Stimulated activated CD8-positive, alpha-beta memory T cell treated with anti-CD3 and anti-CD28 coated beads, Interleukin-12 subunit alpha, Interleukin-12 subunit beta, amount 100 ng/mL, for 4 hours (primary cell): ENCODE results near the gene SIN3B.
"Not testable (repeated sequence)": the region's sequence is repeated elsewhere in the genome, so short reads cannot be mapped to it uniquely, and the experiment has no call there.

ENCODE experiments used
- DNase-seq: peaks from one replicate; pipeline ENCODE4 v3.0.0-alpha.2; 2020; ENCODE audit warnings: low read depth

The SIN3B gene

DNA sequence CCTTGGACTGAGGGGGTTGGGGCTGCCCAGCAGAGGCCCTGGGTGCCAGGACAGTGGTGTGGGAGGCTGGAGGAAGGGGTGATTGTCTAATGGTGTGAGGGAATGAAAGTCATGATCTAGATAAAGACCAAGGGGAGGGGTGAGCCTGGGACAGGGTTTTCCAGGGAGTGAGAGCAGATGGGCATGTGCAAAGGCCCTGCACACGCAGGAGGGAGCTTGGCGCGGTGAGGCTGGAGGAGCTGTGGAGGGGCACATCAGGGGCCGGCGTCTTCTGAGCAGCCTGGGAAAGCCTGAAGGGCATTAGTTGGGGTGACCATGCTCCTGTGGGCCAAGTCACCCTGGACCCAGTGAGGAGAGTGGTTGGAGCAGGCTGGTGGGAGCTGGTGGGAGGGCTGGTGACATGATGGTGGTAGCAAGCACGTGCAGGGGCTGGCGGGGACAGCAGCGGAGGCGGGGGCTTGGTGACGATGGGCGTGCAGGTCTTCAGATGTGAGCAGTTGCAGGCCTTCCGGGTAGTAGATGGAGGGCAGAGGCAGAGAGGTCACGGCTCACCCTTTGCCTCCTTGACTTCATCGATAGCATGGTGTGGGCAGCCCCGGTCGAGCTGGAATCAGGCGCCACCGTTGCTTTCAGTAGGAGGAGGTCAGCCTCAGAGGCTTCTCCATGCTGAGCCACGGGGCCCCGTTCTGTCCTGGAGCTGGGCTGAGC lies 39.4 kb downstream of the SIN3B start:
- no peak for DNase-seq

DNA sequence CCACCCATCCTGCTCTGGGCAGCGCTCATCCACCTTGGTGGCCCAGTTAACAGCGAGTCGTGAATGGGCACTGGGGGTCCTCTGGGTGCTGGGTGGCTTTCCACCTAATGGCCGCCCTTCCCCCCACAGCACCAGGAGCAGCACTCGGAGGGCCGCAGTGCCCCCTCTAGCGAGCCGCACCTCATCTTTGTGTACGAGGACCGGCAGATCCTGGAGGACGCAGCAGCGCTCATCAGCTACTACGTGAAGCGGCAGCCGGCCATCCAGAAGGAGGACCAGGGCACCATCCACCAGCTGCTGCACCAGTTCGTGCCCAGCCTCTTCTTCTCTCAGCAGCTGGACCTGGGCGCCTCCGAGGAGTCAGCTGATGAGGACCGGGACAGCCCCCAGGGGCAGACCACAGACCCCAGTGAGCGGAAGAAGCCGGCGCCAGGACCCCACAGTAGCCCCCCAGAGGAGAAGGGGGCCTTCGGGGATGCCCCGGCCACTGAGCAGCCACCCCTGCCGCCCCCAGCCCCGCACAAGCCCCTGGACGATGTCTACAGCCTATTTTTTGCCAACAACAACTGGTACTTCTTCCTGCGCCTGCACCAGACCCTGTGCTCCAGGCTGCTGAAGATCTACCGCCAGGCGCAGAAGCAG lies 40.3 kb downstream of the SIN3B start:
- DNase-seq: no peak

DNA sequence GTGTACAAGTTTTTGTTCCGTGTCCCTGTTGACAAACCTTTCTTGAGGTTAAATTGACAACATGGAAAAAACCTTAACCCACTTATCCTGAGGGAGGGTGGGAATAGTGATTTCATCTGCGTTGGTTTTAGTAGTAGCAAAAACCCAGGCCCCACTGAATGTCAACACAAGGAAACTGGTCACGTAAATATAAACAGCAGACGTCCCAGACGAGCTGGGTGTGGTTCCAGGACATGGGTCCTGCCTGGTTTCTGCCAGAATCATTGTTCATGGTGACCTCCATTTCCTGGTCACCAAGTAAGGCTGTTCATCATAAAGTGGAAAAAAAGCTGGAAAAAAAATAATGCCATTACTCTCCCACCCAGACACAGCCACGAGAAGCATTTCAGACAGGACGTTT lies 42.7 kb downstream of the SIN3B start:
- DNase-seq: no peak

DNA sequence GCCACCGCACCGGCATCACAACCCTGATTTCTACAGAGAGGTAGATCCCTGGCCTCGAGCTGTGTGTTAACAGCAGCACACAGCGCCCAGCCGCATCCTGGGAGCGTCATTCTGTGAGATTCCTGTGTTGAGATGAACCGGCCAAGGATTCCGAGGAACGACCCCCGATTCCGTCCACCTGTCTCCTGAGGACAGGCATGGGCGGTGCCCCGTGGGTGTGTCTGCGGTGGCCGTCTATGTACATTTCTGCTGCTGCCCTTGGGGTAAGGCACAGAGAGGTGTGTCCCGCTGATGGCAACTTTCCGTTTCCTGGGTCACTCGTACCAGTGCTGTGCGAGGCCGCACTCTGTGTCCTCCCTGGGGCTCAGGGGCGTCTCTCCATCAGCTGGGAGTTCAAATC lies 43.5 kb downstream of the SIN3B start:
- DNase-seq: no peak

DNA sequence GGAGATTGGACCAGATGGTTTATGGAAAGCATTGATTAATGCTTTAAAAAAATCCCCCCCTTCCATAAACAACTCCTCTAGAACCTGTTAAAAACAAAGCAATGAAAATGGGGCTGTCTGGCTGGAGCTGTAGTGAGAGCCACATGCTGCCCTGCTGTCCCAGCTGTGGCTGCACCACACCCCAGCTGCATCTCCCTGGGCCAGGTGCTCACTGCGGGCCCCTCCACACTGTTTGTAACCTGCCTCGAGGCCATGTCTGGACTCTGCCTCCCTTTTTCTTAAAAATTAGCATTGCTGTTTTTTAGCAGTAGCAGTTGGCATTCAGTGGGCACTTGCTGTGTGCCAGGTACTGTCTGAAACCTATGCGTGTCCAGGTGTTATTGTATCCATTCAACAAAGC lies 44.4 kb downstream of the SIN3B start:
- DNase-seq: no peak

DNA sequence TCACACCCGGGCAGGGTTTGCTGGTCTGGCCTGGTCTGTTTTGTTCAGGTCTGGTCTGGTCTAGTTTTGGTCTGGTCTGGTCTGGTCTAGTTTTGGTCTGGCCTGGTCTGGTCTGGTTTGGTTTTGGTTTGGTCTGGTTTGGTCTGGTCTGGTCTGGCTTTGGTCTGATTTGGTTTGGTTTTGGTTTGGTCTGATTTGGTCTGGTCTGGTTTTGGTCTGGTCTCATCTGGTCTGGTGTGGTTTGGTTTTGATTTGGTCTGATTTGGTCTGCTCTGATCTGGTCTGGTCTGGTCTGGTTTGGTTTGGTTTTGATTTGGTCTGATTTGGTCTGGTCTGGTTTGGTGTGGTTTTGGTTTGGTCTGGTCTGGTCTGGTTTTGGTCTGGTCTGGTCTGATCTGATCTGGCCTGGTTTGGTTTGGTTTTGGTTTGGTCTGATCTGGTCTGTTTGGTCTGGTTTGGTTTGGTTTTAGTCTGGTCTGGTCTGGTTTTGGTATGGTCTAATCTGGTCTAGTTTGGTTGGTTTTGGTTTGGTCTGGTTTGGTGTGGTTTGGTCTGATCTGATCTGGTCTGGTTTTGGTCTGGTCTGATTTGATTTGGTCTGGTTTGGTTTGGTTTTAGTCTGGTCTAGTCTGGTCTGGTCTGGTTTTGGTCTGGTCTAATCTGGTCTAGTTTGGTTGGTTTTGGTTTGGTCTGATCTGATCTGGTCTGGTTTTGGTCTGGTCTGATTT lies 45.2 kb downstream of the SIN3B start:
- DNase-seq: no peak

DNA sequence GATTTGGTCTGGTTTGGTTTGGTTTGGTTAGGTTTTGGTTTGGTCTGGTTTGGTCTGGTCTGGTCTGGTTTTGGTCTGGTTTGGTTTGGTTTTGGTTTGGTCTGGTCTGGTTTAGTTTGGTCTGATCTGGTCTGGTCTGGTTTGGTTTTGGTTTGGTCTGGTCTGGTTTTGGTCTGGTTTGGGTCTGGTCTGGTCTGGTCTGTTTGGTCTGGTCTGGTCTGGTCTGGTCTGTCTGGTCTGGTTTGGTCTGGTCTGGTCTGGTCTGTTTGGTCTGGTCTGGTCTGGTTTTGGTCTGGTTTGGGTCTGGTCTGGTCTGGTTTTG lies 45.7 kb downstream of the SIN3B start:
- not testable (repeated sequence) for DNase-seq

DNA sequence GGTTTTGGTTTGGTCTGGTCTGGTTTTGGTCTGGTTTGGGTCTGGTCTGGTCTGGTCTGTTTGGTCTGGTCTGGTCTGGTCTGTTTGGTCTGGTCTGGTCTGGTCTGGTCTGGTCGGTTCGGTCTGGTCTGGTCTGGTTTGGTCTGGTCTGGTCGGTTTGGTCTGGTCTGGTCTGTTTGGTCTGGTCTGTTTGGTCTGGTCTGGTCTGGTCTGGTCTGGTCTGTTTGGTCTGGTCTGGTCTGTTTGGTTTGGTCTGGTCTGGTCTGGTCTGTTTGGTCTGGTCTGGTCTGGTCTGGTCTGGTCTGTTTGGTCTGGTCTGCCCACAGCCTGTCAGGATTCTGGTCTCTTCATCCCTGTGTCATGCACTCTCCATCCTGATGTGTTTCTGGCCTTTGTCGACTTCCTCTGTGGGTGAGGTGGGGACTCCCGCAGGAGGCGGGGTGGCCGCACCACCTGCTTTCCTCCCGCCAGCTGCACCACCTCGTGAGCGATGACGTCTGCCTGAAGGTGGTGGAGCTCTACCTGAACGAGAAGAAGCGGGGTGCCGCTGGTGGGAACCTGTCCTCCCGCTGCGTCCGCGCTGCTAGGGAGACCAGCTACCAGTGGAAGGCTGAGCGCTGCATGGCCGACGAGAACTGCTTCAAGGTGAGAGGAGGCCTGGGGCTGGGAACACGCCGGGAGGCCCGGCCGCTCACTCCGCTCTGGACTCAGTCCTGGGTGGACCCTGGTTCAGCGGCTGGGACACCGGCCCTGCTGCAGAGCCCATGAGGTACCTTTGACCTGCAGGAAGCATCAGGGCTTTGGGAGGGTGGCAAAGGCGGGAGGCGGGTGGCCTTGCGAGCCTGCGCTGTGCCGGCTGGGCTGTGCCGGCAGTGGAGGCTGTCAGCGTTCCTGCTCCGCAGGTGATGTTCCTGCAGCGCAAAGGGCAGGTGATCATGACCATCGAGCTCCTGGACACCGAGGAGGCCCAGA lies 46.7 kb downstream of the SIN3B start:
- no peak for DNase-seq

DNA sequence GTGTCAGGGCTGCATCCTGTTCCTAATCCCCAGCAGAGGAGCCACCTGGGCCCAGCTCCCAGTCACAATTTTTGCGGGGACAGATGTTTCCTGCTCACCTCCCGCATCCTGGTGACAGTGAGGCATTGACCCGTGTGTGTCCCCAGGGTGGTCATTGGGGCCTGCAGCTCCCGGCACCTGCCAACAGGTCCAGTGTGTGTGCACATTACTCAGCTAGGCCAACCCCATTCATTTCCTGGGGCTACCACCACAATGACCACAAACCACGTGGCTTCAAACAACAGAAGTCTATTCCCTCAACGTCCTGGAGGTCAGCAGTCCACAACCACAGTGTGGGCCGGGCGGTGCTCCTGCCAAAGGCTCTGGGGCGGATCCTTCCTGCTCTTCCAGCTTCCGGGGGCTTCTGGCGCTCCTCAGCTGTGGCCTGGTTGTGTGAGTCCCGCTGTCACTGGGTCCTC lies 47.7 kb downstream of the SIN3B start:
- no peak for DNase-seq

DNA sequence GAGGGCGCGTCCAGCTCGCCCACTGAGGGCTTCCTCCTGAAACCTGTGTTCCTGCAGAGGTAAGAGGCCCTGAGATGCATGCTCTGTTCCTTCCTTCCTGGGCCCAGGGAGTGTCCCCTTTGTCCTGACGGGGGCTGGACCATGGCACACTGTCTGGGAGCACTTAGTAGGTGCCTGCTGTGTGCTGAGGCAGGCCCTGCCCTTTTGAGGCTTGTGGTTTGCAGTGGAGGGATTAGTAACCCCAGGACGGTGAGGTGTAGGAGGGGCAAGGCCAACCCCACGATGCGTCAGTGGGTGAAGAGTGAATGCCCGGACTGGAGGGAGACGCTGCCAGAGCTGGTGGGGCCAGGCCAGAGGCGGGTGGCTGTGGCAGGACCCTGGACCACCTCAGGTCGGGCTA lies 48.4 kb downstream of the SIN3B start:
- DNase-seq: no peak

DNA sequence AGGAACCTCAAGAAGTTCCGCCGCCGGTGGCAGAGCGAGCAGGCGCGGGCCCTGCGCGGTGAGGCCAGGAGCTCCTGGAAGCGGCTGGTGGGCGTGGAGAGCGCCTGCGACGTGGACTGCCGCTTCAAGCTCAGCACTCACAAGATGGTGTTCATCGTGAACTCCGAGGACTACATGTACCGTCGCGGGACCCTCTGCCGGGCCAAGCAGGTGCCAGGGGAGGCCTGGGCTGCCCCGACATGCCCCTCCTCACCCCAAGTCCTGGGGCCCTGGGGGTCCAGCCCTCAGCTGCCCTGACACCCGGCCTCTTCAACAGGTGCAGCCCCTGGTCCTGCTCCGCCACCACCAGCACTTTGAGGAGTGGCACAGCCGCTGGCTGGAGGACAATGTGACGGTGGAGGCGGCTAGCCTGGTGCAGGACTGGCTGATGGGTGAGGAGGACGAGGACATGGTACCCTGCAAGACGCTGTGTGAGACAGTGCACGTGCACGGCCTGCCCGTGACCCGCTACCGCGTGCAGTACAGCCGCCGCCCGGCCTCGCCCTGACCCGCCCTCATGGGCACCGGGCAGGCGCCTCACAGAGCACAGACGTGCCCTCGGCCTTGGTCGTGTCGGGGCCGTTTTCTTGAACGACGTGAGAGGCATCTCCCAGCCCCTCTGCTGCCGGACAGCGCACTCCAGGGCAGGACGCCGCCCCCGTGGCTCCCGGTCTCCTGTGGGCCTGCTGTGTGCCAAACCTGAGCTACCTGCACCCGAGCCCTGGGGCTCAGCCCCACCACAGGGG lies 49.2 kb downstream of the SIN3B start:
- no peak for DNase-seq

DNA sequence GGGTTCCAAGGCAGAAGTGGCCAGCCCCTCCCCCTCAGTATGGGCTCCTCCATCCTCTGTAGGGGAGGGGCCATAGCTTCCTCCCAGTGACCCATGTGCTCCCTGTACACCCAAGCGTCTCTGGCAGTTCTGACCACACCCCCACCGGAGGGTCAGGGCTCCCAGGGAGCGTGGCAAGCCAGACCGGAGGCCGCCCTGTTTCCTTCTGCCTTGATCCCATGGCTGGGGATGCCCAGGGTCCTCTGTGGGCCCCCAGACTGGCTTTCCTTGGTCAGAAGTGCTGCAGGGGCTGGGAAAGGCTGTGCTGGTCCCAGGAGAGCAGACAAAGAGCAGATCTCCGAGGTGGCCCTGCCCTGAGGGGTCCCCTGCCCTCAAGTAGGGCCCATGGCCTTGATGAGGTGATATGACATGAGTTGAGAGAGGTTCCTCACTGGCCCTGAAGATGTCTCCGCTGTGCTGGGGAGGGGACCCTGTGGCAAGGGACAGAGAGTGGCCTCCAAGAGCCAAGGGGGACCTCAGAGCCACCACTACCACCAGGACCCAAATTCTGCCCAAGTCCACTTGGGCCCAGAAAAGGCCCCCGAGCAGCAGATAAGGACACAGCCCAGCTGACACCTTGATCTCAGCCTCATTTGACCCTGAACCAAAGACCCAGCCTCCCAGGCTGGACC lies 51.8 kb downstream of the SIN3B start:
- DNase-seq: no peak

DNA sequence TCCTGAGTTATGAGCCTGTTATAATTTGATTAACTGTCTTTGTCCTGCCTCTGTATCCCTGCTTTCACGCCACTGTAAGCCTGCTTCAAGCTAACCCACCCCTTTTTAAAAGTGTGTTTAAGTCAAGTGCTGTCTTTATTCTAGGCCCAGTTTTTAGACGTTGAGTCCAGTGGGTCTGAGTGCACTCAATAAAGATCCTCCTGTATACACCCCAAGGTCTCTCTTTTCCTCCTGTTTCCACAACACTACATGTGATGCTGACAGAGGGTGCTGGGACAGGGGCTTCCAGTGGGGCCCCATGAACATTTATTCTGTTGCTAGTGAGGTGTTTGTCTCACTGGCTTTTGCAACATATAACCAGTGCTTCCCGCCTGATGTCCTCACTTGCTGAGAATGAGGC lies 52.9 kb downstream of the SIN3B start:
- DNase-seq: no peak

DNA sequence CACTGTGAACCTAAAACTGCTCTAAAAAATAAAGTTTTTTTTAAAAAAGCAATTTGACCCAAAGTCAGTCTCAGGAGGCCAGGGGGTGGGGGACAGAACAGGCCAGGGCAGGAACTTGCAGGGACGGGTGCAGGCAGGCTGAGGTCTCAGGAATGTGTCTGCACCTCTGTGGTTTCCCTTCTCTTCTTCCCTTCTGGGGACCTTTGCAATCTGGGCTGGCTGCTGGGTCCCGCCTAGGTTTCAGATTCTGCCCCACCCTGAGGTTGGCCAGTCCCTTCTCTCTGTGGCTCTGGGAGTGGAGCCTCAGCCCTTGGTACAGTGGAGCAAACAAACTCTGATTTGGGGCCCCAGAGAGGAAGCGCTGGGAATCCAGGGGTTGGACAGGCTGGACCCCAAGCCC lies 54.3 kb downstream of the SIN3B start:
- DNase-seq: no peak

DNA sequence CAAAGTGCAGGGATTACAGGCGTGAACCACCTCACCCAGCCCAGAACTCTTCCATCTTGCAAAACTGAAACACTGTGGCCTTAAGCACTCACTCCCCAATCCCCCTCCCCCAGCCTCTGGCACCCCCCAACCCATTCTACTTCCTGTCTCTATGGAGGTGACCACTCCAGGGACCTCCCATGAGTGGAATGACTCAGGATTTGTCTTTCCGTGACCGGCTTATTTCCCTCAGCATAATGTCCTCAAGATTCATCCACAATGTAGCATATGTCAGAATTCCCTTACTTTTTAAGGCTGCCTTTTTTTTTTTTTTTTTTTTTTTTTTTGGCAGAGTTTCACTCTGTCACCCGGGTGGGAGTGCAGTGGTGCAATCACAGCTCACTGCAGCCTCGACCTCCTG lies 56.0 kb downstream of the SIN3B start:
- DNase-seq: no peak

DNA sequence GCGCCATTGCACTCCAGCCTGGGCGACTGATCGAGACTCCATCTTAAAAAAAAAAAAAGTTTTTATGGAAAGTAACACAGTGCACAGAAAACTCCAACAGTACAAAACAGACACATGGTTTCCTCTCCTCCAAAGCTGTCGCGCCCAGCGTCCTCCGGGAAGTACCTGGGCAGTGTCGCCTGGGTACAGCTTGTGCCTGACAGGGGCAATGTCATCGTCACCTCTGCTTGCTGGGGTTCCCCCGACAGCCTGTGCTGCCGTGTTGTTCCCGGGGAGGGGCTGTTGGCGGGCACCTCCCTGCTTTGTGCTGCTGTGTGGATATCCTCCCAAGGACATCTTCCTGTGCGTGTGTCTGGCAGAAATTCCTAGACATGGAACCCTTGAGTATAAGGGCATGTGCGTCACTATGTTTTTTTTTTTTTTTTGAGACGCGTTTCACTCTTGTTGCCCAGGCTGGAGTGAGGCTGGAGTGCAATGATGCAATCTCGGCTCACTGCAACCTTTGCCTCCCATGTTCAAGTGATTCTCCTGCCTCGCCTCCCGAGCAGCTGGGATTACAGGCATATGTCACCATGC lies 57.2 kb downstream of the SIN3B start:
- DNase-seq: no peak

DNA sequence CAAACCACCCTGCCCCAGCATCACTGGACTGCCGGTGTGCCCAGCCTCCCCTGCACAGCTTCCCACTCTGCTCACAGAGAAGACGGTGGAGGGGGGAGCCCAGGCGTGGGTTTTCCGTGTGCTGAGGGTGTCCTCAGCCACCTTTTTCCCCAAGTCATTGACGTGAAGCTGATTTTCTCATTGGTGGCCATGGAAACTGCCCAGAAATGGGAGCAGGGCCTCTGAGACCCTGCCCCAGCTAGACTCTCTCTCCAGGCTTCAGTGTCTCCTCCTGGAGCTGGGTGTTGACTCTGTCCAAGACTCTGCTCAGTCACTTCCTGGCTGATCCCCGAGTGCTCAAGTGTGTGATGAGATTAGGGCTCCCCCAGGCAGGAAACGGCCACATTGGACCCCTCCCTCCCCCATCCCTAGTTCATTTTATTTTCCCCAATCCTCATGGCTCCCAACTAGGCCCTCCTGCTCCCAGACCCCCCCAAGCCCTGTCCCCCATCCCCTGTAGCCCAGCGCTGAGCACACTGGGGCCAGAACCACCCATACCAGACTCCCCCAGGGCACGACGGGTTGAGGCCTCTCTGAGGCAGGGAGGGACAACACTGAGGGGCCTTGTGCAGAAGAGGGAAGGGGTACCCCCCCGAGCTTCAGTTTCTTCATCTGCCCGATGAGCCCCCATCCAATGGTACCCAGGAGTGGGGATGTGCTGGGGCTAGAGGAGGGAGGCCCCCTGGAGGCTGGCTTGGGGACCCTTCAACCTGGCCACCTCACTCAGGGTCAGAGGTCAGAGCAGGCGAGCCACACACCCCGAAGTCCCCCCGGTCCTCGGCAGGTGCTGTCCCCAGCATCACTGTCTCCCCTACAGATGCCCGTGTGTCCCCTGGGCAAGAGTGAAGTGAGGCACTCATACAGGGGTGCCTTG lies 58.4 kb downstream of the SIN3B start:
- DNase-seq: no peak

DNA sequence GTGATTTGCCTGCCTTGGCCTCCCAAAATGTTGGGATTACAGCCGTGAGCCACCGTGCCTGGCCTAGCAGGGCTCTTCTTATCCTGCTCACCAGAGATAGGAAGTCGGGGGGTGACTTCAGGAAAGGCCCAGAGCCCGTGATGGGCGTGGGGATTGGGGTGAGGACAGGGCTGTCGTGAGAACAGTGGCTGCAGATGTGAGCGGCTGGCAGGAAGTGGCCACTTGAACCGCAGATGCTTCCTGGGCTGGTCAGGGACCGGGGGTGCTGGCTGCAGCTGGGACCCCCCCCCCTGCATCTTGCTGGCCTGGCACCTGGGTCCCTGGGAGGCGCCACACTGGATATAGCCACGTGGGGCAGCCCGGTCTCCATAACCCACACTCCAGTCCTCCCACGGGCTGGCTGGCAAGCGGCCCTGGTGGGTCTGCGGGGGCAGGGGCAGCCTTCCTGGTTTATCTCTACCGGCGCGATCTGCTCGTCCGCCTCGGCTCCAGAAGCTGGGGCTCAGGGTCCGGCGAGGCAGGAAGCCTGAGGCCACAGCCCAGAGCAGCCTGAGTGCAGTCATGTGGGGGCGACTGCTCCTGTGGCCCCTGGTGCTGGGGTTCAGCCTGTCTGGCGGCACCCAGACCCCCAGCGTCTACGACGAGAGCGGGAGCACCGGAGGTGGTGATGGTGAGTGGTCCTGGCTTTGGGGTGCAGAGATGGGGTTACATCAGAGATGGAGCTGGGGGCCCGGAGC lies 59.6 kb downstream of the SIN3B start, which contains the start of gene F2RL3:
Gene F2RL3, plus strand, starts transcription at position 371 of the 737 bp plus-strand sequence. Its CDS starts 191 bp downstream, at position 562.
- DNase-seq: no peak
